HFFc6 (cell line): ENCODE measurements around the gene CCL23. TPM values are rescaled to one million over a fixed set of nuclear protein-coding genes. Genes with fewer than 3 reads are reported as not detected.

Experiments used
- DNase-seq: peaks from one replicate; pipeline ENCODE4 v3.0.0-alpha.2; 2018
- H3K27ac Mint-ChIP-seq: 2 replicates; pipeline ENCODE4 v1.8.0; 2020; ENCODE audit warnings: mild to moderate bottlenecking, mixed read lengths
- H3K27me3 Mint-ChIP-seq: 2 replicates; pipeline ENCODE4 v1.8.0; 2021; ENCODE audit warnings: mild to moderate bottlenecking, moderate library complexity, mixed read lengths; ENCODE audit not compliant: insufficient read depth
- H3K36me3 Mint-ChIP-seq: 2 replicates; pipeline ENCODE4 v1.8.0; 2021; ENCODE audit warnings: low read depth, mixed read lengths
- H3K4me1 Mint-ChIP-seq: 2 replicates; pipeline ENCODE4 v1.8.0; 2020; ENCODE audit warnings: low read depth, mixed read lengths
- H3K4me3 Mint-ChIP-seq: 2 replicates; pipeline ENCODE4 v1.8.0; 2020; ENCODE audit warnings: mild to moderate bottlenecking, moderate library complexity, mixed read lengths
- H3K9me3 Mint-ChIP-seq: 2 replicates; pipeline ENCODE4 v1.8.0; 2020; ENCODE audit warnings: mild to moderate bottlenecking, mixed read lengths
- CTCF ChIP-seq: fragments of 200-600 bp; sonication (generic); IDR thresholded peaks from 2 replicates; pipeline ENCODE4 v1.5.0; 2021; ENCODE audit warnings: antibody characterized with exemption, mild to moderate bottlenecking
- total RNA-seq, 6 experiments: library from RNA; stranded (reverse); fragmentation: NEBNext Ultra II Directional; extraction: Animal tissue kit (Norgen Biotek cat#: 25700); gene quantifications; 2 replicates in 1 of 6; 3 replicates in 5 of 6; pipeline ENCODE4 v1.2.3, GENCODE V29; 2021

Gene CCL23
- total RNA-seq, 6 experiments from 2014 or later: not detected

GRCh38 chr17:36036235-36036634, 18.5 kb upstream of the CCL23 start:
- no peak for TF ChIP-seq CTCF
- DNase-seq: no peak
- H3K36me3 Mint-ChIP-seq: no peaks in the 10 kb centered on the region
- H3K27ac Mint-ChIP-seq: no peak overlapping the region
- H3K4me1 Mint-ChIP-seq: no peaks in the 10 kb centered on the region
- peaks cover 11% of the 10 kb centered on the region for H3K9me3 Mint-ChIP-seq
- H3K4me3 Mint-ChIP-seq: no peak overlapping the region
- no peaks in the 10 kb centered on the region; the same call in 1 of the 2 replicates for H3K27me3 Mint-ChIP-seq

- Mint-ChIP-seq H3K9me3 (peaks cover 6% of the 10 kb centered on the region), H3K36me3 (no peaks in the 10 kb centered on the region), H3K27me3 (no peaks in the 10 kb centered on the region; the same call in 1 of the 2 replicates), H3K4me1 (no peaks in the 10 kb centered on the region), H3K27ac (no peak overlapping the region), H3K4me3 (no peak overlapping the region)
- DNase-seq: no peak
- TF ChIP-seq CTCF: no peak
Observed at GRCh38 chr17:36034127-36034526, 16.4 kb upstream of the CCL23 start.

GRCh38 chr17:36030956-36031355, 13.2 kb upstream of the CCL23 start:
- Mint-ChIP-seq H3K36me3 (no peaks in the 10 kb centered on the region), H3K9me3 (peaks cover 6% of the 10 kb centered on the region), H3K4me3 (no peak overlapping the region), H3K27ac (no peak overlapping the region), H3K4me1 (no peaks in the 10 kb centered on the region), H3K27me3 (no peaks in the 10 kb centered on the region; the same call in 1 of the 2 replicates)
- no peak for TF ChIP-seq CTCF
- DNase-seq: no peak

- H3K4me3 Mint-ChIP-seq: no peak overlapping the region
- TF ChIP-seq CTCF: no peak
- DNase-seq: no peak
- no peaks in the 10 kb centered on the region for H3K27me3 Mint-ChIP-seq
- no peaks in the 10 kb centered on the region for H3K4me1 Mint-ChIP-seq
- H3K27ac Mint-ChIP-seq: no peak overlapping the region
- H3K9me3 Mint-ChIP-seq: peaks cover 6% of the 10 kb centered on the region
- no peaks in the 10 kb centered on the region for H3K36me3 Mint-ChIP-seq
Observed at GRCh38 chr17:36027761-36028160, 10.0 kb upstream of the CCL23 start.

GRCh38 chr17:36024106-36024869, 6.5 kb upstream of the CCL23 start:
- Mint-ChIP-seq H3K27ac (no peak overlapping the region), H3K36me3 (no peaks in the 10 kb centered on the region), H3K4me1 (no peaks in the 10 kb centered on the region), H3K27me3 (no peaks in the 10 kb centered on the region), H3K9me3 (peaks cover under 1% of the 10 kb centered on the region), H3K4me3 (no peak overlapping the region)
- DNase-seq: no peak
- no peak for TF ChIP-seq CTCF
